GM18517 (cell line): ENCODE results near the gene EDC4.
"Not testable (repeated sequence)": the region's sequence is repeated elsewhere in the genome, so short reads cannot be mapped to it uniquely, and the experiment has no call there.

Experiments used
- ATAC-seq: cut with Tn5 transposase; IDR thresholded peaks from one replicate; pipeline ENCODE4 v1.9.1; 2021; ENCODE audit warnings: mild to moderate bottlenecking, moderate library complexity; ENCODE audit not compliant: unreplicated experiment

The EDC4 gene

DNA sequence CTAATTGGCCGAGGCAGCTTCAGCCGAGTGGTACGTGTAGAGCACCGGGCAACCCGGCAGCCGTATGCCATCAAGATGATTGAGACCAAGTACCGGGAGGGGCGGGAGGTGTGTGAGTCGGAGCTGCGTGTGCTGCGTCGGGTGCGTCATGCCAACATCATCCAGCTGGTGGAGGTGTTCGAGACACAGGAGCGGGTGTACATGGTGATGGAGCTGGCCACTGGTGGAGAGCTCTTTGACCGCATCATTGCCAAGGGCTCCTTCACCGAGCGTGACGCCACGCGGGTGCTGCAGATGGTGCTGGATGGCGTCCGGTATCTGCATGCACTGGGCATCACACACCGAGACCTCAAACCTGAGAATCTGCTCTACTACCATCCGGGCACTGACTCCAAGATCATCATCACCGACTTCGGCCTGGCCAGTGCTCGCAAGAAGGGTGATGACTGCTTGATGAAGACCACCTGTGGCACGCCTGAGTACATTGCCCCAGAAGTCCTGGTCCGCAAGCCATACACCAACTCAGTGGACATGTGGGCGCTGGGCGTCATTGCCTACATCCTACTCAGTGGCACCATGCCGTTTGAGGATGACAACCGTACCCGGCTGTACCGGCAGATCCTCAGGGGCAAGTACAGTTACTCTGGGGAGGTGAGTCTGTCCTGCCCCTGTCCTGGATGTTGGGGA is 36.3 kb downstream of the EDC4 start:
- ATAC-seq, result no peak

DNA sequence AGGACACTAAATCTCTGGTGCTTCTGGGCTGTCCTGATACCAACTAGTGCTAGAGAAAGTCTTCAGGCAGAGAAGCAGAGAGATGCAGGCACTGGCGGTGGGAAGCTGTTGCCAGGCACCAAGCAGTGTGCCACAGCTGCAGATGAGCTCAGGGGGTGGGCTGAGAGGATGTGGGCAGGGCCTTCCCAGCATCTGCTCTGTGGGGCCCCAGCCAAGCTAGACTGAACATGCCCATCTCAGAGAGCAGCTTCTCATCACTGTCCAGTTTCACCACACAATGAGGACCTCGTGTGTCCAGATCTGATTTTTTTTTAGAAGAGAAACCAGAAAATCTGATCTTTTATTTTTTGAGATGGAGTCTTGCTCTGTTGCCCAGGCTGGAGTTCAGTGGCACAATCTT is 37.3 kb downstream of the EDC4 start:
- no peak for ATAC-seq

DNA sequence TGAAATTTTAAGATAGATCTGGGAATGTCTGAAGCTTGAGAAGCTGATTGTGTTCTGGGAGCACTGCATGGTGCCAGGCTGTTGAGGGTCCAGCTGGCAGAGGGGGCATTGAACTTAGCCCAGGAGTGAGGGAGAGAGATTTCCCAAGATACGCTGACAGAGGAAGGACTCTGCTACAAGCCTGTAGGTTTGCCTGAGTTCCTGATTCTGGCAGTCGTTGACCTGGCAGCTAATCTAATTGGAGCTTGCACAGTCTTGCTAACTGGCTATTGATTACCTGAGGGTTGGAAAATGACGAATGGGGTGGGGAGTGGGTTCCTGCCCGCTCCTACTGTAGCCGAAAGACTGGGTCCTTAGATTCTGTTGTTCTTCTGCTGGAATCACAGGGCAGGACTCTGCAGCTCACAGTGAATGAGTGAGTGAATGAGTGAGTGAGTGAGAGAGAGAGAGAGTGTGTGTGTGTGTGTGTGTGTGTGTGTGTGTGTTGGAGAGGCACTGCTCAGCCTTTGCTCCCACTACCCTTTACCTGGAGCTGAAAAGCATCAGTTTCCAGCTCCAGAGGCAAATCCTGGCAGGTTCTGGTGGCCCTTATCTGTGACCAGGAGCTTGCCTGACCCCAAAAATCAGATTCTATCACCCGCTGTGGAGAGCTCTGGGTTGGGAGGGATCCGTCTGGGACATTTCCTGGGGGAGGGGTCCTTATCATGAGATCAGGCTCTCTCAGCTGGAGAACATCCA is 42.1 kb downstream of the EDC4 start:
- ATAC-seq, result no peak

DNA sequence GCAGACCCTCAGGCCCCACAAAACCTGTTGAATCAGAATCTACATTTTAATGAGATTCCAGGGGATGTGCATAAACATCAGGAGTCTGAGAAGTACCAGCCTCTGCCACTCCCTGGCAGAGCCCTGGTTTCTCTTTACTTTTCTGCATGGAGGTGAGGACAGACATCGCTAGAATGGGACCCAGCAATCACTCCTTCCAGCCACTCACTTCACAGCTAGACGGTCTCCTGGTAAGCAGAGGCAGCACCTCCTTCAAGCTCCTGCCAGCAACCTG is 42.6 kb downstream of the EDC4 start:
- ATAC-seq, result not testable (repeated sequence)

DNA sequence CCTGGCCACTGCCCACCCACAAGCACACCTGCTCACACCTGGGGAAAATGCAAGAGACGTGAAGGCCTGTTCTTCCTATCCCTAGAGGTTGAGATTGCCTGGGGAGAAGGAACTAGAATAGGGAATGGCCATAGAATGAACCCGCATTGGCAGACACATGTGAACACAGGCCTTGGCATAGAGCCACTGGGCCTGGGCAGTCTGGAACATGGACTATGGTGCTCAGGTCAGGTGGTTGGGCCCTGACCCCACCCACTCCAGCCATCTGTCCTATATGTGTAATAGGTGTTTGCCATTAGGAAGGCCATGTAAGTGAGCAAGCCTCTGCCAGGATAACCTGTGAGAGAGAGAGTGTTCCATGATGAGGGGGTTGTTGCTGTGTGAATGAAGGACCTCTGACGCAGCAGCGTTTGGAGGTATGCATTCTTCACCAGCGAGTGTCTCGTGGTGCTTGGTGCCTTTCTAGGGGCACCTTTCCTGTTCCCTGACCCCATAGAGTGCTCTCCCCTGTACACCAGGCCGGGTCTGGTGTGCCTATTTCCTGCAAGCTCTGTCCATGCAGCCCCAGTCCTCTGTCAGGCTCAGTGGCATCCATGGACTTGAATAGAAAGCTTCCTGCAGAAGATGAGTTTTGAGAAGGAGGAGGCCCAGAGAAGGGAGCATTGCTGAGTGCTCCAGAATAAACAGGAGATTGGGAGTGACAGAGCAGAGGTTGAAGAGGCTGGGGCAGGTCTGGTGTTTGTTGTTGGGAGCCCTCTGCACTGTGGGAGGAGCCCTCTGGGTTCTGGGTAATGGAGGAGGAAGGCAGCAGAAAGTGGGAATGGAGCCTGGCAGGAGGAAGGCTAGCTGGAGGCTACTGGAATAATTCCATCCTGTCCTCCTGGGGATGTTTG is 43.2 kb downstream of the EDC4 start:
- no peak for ATAC-seq

DNA sequence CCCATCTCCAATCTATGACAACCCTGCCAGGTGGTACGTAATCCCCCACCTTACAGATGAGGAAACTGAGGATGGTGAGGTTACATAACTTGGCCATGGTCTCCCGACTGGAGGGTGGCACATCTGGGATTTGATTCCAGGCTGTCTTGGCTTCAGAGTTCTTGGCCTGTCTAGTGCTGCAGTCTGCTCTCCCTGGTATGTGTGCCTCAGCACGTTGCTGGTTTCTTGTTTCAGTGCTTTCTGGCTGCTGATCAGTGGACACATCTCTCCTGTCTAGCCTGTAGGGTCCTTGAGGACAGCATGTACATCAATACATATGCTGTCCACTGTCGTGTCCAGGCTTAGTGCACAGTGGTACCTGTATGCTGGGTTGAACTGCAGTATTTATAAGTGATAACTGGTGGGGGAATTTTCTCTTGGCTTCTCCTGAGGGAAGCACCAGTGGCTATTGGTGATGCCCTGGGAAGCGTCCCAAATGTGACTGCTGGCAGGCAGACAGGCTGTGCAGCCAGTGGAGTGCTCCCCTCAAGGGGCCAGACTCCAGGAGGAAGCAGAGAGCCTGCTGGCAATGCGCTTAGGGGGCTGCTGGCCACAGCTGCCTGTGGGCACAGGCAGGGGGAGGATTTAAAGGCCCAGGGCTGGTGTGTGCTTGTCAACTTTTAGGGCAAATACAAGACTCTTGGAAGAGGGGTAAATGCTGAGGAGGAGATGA is 44.4 kb downstream of the EDC4 start:
- no peak for ATAC-seq

DNA sequence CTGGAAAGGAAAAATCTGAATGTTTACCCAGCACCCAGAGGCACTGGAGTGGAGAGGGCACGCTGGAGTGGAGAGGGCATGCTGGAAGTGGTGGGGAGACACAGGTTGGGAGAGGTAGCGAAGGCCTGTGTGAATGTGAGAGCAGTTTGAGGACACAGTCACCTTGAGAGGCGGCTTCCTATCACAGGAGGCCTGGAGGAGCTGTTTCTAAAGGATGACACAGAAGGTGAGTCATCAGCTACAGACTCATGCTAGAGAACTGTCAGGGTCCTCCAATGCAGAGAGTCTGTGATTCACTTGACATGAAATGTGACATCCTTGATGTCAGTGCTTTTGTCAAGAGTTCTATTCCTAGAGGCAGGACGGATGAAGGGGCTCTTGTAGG is 45.0 kb downstream of the EDC4 start:
- ATAC-seq, result no peak

DNA sequence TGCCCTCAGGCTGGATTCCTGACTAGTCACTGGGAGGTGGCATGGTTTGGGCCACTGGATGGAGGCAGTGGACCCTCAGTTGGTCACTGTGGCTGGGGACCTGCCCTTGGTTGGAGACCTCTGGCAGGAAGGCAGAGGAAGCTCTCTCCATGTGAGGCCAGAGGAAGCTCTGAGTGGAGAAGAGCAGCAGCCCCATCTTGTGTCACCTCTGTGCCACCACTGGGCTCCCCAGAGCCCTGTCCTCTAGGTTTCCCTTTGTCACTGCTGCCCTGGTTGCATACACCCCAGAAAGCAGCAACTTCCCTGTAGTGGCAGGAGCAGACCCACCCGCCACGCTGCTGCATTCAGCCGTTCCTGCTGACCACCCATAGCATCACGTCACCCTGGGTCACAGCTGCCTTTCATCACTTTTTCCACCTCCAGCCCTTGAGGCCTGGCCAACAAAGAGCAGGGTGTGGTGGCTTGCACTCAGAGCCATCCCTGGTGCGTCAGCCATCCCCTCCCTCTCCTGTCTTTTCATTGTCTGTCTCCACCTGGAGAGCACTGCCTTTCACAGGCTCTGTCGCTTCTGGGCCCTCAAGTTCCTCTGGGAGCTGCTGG is 46.9 kb downstream of the EDC4 start:
- no peak for ATAC-seq

DNA sequence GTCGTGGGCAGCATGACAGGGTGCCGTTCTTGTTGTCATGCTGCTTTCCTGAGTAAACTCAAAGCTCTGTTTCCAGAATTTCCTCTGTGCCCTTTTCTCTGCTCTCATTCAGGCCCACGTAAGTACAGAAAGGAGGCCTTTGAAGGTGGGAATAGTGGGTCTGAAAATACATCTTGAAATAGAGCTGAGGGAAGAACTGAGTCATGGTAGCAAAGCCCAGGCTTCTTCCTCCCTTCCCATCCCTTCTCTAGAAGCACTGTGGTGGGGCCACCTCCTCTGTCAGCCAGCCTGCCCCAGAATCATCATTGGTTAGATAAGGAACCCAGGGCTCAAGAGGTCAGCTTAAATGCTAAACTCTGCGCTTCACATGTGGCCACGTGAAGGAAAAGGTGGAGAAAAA is 49.4 kb downstream of the EDC4 start:
- ATAC-seq, result no peak

DNA sequence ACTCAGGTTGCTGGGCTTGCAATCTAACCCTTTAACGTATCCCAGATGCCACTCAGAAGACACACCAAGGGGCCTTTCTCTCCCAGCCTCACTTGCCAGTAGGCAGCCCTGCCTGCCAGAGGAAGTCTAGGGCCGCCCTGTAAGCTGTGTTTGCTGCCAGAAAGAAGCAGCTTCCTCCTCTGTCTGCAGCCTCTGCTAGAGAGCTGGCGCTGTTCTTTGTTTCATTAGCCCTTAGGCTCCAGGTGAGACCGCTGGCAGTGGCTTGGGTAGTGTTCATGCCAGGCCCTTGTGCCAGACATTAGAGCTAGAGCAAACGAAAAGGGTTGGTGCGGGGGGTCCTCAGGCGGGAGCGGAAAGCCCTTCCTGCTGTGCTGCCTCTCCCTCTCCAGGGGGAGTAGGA is 49.9 kb downstream of the EDC4 start:
- ATAC-seq, result no peak

DNA sequence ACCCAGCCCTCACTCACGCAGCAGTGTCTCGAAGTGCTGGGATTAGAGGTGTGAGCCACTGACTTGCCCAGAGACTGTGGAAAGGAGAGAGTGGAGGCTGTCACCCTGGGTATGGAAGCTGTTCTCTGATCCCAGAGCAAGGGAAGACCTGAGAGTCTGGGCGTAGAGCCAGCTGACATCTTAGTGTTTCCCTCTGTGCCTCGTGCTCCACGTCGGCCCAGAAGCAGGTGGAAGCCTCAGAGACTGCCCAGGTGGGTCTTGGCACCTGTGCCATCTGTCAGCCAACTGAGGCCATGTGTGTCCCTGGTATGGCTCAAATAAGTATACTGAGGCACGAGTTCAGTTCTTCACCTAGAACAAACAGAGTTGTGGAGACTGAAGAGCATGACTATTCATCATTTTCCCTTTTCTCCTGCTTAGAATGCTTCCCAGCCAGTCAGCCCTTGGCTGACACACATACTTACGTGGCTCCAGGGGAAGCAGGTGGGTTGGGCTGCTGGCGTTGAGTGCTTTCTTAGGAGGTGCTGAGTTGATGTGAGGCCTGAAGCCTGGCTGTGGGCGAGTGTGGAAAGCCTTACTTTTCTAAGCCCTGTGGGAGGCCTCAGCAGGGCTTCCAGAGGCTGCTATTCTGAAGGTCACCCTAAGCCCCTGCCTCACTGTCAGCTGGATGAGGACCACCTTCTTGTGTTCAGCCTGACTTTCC is 50.7 kb downstream of the EDC4 start:
- ATAC-seq, result no peak

DNA sequence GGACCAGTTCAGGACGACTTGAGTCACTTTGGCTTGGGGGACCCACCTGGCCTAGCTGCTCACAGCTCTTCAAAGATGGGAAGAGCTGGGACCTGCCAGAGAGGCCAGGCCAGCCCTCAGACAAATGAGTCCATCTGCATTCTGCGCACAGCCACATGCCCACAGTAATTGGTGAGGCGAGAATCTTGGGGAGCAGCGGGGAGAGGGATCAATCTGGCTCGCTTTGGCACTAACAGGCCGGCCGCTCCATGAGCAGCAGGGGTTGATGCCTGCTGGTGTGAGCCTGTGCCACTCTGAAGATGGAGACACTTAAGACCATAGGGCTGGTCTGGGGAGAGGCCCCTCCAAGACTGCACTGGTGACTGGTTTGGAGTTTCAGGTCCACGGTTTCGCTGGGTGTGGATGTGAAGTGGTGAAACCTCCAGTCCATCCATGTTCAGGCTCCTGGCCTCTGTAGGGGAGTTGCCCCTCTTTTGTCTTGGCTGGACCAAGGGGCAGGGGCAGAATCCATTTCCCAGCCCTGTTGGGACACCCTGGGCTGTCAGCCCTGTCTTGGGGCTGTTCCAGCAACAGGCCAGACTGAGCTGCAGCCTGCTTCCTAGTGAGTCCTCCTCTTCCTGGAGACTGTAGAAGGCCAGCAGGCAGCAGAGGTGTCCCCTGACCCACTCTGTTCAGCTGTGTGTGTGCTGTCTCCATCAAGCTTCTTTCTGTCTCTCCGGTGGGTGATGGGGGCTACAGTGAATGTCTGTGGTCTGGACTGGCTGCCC is 51.5 kb downstream of the EDC4 start:
- no peak for ATAC-seq

DNA sequence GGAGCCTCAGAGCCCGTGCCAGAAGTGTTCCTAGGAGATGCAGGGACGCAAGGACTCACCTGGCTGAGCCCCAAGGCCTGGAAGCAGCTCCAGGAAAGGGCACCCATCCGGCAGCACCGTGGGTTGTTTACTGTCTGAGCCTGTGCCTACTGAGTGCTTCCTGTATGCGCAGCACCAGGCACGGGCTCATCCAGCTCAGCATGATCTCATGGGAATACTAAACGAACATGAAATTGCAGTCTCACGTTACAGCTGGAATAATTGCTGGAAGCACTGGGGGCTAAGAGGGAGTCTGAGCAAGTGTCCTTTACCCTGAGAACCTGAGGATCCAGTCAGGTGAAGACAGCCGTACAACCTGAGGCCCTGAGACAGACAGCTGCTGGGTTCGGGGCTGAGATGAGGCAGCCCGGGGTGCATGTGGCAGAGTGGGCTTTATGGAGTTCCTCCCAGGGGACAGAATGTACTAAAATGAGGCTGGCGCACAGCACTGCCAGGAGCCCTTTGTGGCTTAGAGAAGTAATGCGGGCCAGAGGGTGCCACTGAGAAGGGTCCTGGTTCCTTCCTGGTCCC is 53.4 kb downstream of the EDC4 start:
- ATAC-seq, result no peak

DNA sequence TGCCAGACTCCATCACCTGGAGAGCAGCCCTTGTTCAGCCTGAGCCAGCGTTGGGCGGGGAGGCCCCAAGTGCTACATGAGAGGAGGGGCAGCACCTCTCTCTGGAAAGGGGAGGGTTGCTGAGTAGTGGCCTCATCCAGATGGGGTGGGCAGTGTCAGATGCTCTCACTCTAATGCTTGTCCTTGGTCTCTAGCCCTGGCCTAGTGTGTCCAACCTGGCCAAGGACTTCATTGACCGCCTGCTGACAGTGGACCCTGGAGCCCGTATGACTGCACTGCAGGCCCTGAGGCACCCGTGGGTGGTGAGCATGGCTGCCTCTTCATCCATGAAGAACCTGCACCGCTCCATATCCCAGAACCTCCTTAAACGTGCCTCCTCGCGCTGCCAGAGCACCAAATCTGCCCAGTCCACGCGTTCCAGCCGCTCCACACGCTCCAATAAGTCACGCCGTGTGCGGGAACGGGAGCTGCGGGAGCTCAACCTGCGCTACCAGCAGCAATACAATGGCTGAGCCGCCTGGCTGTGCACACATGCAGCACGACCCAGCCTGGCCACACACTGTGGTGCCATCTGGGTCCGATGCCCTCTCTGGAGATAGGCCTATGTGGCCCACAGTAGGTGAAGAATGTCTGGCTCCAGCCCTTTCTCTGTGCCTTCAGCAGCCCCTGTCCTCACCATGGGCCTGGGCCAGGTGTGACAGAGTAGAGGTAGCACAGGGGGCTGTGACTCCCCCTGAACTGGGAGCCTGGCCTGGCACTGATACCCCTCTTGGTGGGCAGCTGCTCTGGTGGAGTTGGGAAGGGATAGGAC is 54.5 kb downstream of the EDC4 start:
- ATAC-seq, result no peak

DNA sequence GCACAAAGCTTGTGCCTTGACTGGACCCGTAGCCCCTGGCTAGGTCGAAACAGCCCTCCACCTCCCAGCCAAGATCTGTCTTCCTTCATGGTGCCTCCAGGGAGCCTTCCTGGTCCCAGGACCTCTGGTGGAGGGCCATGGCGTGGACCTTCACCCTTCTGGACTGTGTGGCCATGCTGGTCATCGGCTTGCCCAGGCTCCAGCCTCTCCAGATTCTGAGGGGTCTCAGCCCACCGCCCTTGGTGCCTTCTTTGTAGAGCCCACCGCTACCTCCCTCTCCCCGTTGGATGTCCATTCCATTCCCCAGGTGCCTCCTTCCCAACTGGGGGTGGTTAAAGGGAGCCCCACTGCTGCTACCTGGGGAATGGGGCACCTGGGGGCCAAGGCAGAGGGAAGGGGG is 55.3 kb downstream of the EDC4 start:
- no peak for ATAC-seq

DNA sequence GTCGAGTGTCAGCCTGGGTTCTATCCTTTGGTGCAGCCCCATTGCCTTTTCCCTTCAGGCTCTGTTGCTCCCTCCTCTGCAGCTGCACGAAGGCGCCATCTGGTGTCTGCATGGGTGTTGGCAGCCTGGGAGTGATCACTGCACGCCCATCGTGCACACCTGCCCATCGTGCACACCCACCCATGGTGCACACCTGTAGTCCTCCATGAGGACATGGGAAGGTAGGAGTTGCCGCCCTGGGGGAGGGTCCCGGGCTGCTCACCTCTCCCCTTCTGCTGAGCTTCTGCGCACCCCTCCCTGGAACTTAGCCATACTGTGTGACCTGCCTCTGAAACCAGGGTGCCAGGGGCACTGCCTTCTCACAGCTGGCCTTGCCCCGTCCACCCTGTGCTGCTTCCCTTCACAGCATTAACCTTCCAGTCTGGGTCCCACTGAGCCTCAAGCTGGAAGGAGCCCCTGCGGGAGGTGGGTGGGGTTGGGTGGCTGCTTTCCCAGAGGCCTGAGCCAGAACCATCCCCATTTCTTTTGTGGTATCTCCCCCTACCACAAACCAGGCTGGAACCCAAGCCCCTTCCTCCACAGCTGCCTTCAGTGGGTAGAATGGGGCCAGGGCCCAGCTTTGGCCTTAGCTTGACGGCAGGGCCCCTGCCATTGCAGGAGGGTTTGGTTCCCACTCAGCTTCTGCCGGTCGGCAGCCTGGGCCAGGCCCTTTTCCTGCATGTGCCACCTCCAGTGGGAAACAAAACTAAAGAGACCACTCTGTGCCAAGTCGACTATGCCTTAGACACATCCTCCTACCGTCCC is 55.9 kb downstream of the EDC4 start:
- no peak for ATAC-seq

DNA sequence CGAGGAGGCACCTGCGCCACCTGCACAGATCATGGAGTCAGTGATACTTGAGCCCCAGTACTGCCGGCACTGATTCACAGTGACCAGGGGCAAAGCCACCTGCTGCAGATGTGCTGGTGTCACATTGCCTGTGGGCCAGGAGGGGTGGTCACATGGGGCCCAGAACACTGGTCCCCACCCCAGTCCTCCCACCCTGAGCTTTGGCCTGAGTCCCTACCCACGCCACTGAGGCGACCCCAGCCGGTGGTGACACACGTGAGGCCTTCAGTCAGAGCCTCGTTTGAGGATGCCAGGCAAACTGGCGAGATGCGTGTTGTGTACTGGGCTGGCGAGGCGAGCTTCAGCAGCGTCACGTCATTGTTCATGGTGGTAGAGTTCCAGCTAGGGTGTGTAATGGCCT is 57.3 kb downstream of the EDC4 start:
- ATAC-seq, result no peak
